GM12878 (cell line): ENCODE data around the gene CRYL1. TPM values are rescaled to one million over a fixed set of nuclear protein-coding genes. Genes with fewer than 3 reads are reported as not detected.

Experiments
- ATAC-seq: fragments of 200-7000 bp; cut with Tn5 transposase; 3 replicates; pipeline ENCODE4 v1.9.1; 2020; ENCODE audit warnings: mild to moderate bottlenecking, moderate library complexity
- BruUV-seq: library from RNA; stranded (reverse); fragments of 400-500 nt; replicated peaks from 2 replicates; lab custom pipeline; 2021; lab: Mats Ljungman, UMichigan
- CTCF ChIA-PET: fragments of 300-600 bp; sonication (Branson Sonifier 250); formaldehyde crosslinking; extraction: SDS; loops from one replicate; lab custom pipeline; 2021; ENCODE audit warnings: inconsistent platforms; lab: Yijun Ruan, JAX
- POLR2A ChIA-PET: fragments of 350-600 bp; formaldehyde crosslinking; extraction: SDS; loops from one replicate; lab custom pipeline; 2021; ENCODE audit warnings: inconsistent platforms; lab: Charles Lee
- RAD21 ChIA-PET: fragments of 300-600 bp; sonication (Branson Sonifier 250); formaldehyde crosslinking; loops from one replicate; lab custom pipeline; 2023; ENCODE audit warnings: antibody characterized with exemption; ENCODE audit not compliant: unreplicated experiment; lab: Charles Lee
- SMC1A ChIA-PET: fragments of 300-600 bp; sonication (Branson Sonifier 250); formaldehyde crosslinking; loops from one replicate; lab custom pipeline; 2023; ENCODE audit not compliant: unreplicated experiment, uncharacterized antibody; lab: Charles Lee
- DNase-seq: peaks from one replicate; pipeline ENCODE4 v3.0.0-alpha.2; 2011; ENCODE audit warnings: low read depth, low spot score
- FAIRE-seq: peaks from 3 replicates; lab custom pipeline; 2011; peaks lifted over from hg19 to GRCh38; lab: Jason Lieb, UNC
- H2AFZ ChIP-seq: 2 replicates; pipeline ENCODE4 v1.6.0; 2011; ENCODE audit warnings: low read depth, low read length, control low read depth; ENCODE audit not compliant: control insufficient read depth
- H3K27ac ChIP-seq: 2 replicates; pipeline ENCODE4 v1.5.1; 2011; ENCODE audit warnings: control low read depth; ENCODE audit not compliant: control insufficient read depth, insufficient read depth
- H3K27me3 ChIP-seq, 2 experiments: replicated peaks in 1 of 2; 2 replicates each; pipeline versions ENCODE4 v1.6.0 to v1.6.1; 2011; ENCODE audit warnings: low read length in 1 of 2; ENCODE audit not compliant: control insufficient read depth in 2 of 2, insufficient read depth in 2 of 2
- H3K36me3 ChIP-seq, 2 experiments: 2 replicates each; pipeline ENCODE4 v1.5.1; 2011; ENCODE audit warnings: low read length in 1 of 2; ENCODE audit not compliant: control insufficient read depth in 2 of 2, insufficient read depth in 2 of 2
- H3K4me1 ChIP-seq: 2 replicates; pipeline ENCODE4 v1.6.1; 2011; ENCODE audit warnings: mild to moderate bottlenecking, low read length, moderate library complexity, mixed read lengths; ENCODE audit not compliant: control insufficient read depth, insufficient read depth
- H3K4me2 ChIP-seq: 2 replicates; pipeline ENCODE4 v1.6.0; 2011; ENCODE audit warnings: control low read depth; ENCODE audit not compliant: control insufficient read depth, insufficient read depth
- H3K4me3 ChIP-seq: fragments of 200-600 bp; sonication (generic); 2 replicates; pipeline ENCODE4 v1.5.1; 2016
- H3K79me2 ChIP-seq: 2 replicates; pipeline ENCODE4 v1.6.0; 2011; ENCODE audit warnings: low read length; ENCODE audit not compliant: control insufficient read depth, insufficient read depth
- H3K9ac ChIP-seq: 2 replicates; pipeline ENCODE4 v1.8.0; 2011; ENCODE audit warnings: low read length, control low read depth, mixed read lengths; ENCODE audit not compliant: control insufficient read depth, insufficient read depth
- H3K9me3 ChIP-seq: replicated peaks from 3 replicates; pipeline ENCODE4 v1.5.1; 2011; ENCODE audit warnings: mild to moderate bottlenecking, low read length; ENCODE audit not compliant: control insufficient read depth, insufficient read depth
- H4K20me1 ChIP-seq: 2 replicates; pipeline ENCODE4 v1.6.0; 2011; ENCODE audit not compliant: control insufficient read depth, insufficient read depth
- ESRRA ChIP-seq: IDR thresholded peaks from 2 replicates; pipeline ENCODE4 v1.6.1; 2012; ENCODE audit warnings: mild to moderate bottlenecking, low read length, improper control_type of control experiment
- GATAD2B ChIP-seq: fragments of 450-650 bp; conservative IDR thresholded peaks from 2 replicates; pipeline ENCODE4 v1.6.1; 2017; ENCODE audit warnings: low read depth, mild to moderate bottlenecking, moderate library complexity
- HCFC1 ChIP-seq: fragments of 150-350 bp; IDR thresholded peaks from 2 replicates; pipeline ENCODE4 v1.6.1; 2014; ENCODE audit warnings: low read length
- IKZF1 ChIP-seq: fragments of 450-650 bp; conservative IDR thresholded peaks from 2 replicates; pipeline ENCODE4 v1.6.1; 2017; ENCODE audit warnings: antibody characterized with exemption, mild to moderate bottlenecking
- NFXL1 ChIP-seq: fragments of 450-650 bp; IDR thresholded peaks from 2 replicates; pipeline ENCODE4 v1.6.1; 2017; ENCODE audit warnings: antibody characterized with exemption, mild to moderate bottlenecking, borderline replicate concordance
- SIX5 ChIP-seq: IDR thresholded peaks from 2 replicates; pipeline ENCODE4 v1.6.1; 2011; ENCODE audit warnings: mild to moderate bottlenecking, low read depth, low read length, moderate library complexity; ENCODE audit not compliant: severe bottlenecking
- TCF12 ChIP-seq: IDR thresholded peaks from 2 replicates; pipeline ENCODE4 v1.6.1; 2011; ENCODE audit warnings: low read depth, mild to moderate bottlenecking, low read length
- ZBTB4 ChIP-seq: fragments of 450-650 bp; formaldehyde crosslinking; IDR thresholded peaks from 2 replicates; pipeline ENCODE4 v1.4.0; 2022; ENCODE audit warnings: mild to moderate bottlenecking, moderate library complexity
- WGBS: methylation state at CpG from one replicate; pipeline ENCODE4 v1.1.6; 2016; ENCODE audit warnings: low lambda C conversion rate; ENCODE audit not compliant: insufficient replicate concordance, insufficient coverage; ENCODE audit errors: missing lambda C conversion rate; 5-methylcytosine and 5-hydroxymethylcytosine counted together
- in situ Hi-C: fragments of 300-500 bp; cut with MboI; formaldehyde crosslinking; loops from 9 replicates; pipeline ENCODE4 v1.14.3; 2018; ENCODE audit warnings: mixed read lengths
- intact Hi-C: fragments of 100-400 bp; cut with micrococcal nuclease; formaldehyde crosslinking; loops from one replicate; pipeline ENCODE4 v1.14.2; 2022; ENCODE audit not compliant: unreplicated experiment
- polyA plus RNA-seq, 11 experiments: library from polyadenylated mRNA; depleted of rRNA in 4 of 11; unstranded in 6 of 11; stranded (reverse) in 5 of 11; fragments of >200 nt; fragmentation: Nextera tagmentation in 4 of 11; fragmentation: Illumina TruSeq in 1 of 11; extraction: Ambion mirVana in 4 of 11; extraction: Trizol in 1 of 11; gene quantifications; 1 replicate in 1 of 11; 2 replicates in 10 of 11; pipeline versions ENCODE4 v1.2.1 to v1.2.3, GENCODE V29; 2011 to 2016; ENCODE audit warnings: inconsistent platforms in 2 of 11, missing spikeins in 2 of 11, low read depth in 1 of 11
- total RNA-seq, 4 experiments: library from RNA; depleted of rRNA in 3 of 4; stranded (reverse); fragments of >200 nt in 3 of 4; fragmentation: Illumina TruSeq in 1 of 4; extraction: Trizol in 1 of 4; gene quantifications; 2 replicates each; pipeline versions ENCODE4 v1.2.1 to v1.2.3, GENCODE V29; 2013 to 2021
- TF ChIP-seq, protein P1 (sequence below): IDR thresholded peaks from 2 replicates; pipeline ENCODE4 v1.6.1; 2011; ENCODE audit warnings: borderline replicate concordance, low read depth, mild to moderate bottlenecking, moderate library complexity, mixed read lengths, low read length; ENCODE audit not compliant: insufficient read depth; ENCODE audit errors: extremely low read length

Gene CRYL1
- total and polyA plus RNA-seq, 10 of the 15 experiments (the other 5 are each of a cell fraction or from before 2014, with no cell fraction given), result 5.5 to 36.7 (median 12.2) TPM

- in situ Hi-C loops, result no loop called here
- ChIA-PET RAD21 (no interaction called here), SMC1A (no interaction called here), POLR2A (no interaction called here), CTCF (no interaction called here)
- WGBS, result 80% methylated on average over 4 of the region's 4 CpGs
- Histone ChIP-seq H3K9me3 (no peaks in the 10 kb centered on the region; the same call in 2 of the 3 replicates), H3K4me1 (peaks cover 6% of the 10 kb centered on the region), H3K27ac (no peak overlapping the region), H3K4me2 (no peak overlapping the region), H4K20me1 (no peaks in the 10 kb centered on the region), H3K27me3 (no peaks in the 10 kb centered on the region), H2AFZ (no peak overlapping the region), H3K79me2 (no peaks in the 10 kb centered on the region), H3K36me3 (no peaks in the 10 kb centered on the region), H3K4me3 (no peak overlapping the region), H3K9ac (no peak overlapping the region)
- ATAC-seq (no peak), DNase-seq (no peak), FAIRE-seq (peak; percentile 61)
- TF ChIP-seq, protein P1, sequence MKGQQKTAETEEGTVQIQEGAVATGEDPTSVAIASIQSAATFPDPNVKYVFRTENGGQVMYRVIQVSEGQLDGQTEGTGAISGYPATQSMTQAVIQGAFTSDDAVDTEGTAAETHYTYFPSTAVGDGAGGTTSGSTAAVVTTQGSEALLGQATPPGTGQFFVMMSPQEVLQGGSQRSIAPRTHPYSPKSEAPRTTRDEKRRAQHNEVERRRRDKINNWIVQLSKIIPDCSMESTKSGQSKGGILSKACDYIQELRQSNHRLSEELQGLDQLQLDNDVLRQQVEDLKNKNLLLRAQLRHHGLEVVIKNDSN, result no peak
- no TSS peak for BruUV-seq
- intact Hi-C loops, result no loop called here
Observed at GRCh38 chr13:20392530-20392929, 133.1 kb downstream of the CRYL1 start.

DNA sequence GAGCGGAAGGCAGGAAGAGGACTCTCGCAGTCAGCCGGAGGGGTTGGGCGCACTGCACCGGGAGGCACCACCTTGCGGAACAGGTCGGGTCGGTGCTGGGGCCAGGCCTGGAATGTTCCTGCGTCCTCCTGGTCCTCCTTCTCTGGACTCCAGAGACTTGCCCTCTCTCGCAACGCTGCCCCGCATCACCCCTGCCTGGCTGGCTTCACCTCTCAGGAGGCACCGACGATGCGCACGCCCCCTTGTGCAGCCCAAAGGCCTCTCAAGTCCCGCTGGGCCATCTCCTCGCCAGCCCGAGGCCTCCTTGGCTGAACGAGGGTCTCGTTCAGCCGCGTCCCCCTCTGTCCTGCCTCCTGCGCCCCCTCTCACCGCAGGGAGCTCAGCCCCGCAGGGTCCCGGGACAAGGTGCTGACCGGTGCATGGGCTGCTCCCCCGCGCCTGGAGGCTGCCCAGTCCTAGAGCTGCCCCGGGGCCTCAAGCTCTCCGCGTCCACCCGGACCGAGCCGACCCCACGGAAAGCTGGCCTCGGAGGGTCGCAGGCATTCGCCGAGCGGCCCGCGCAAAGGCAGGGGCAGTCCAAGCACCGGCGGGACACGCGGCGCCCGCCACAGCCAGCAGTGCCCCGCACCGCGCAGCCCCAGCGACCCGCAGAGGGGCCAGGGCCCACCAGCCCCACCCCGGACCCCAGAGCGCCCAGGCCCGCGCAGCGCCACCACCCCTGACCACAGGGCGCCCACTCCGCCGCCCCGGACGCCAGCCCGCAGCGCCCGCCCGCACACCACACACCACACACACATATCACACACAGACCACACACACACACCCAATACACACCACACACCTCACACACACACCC, 133.8 kb downstream of the CRYL1 start:
- Histone ChIP-seq H3K79me2 (no peaks in the 10 kb centered on the region), H3K4me1 (peaks cover 6% of the 10 kb centered on the region), H3K9ac (no peak overlapping the region), H3K4me3 (no peak overlapping the region), H3K4me2 (no peak overlapping the region), H3K36me3 (no peaks in the 10 kb centered on the region), H3K27me3 (no peaks in the 10 kb centered on the region), H3K27ac (no peak overlapping the region), H4K20me1 (no peaks in the 10 kb centered on the region), H2AFZ (no peak overlapping the region), H3K9me3 (no peaks in the 10 kb centered on the region; the same call in 2 of the 3 replicates)
- ChIA-PET SMC1A (no interaction called here), CTCF (no interaction called here), RAD21 (no interaction called here), POLR2A (no interaction called here)
- intact Hi-C loops, result no loop called here
- no peak for ATAC-seq
- TF ChIP-seq NFXL1 (no peak), ESRRA (no peak), TCF12 (no peak), GATAD2B (peak; percentile 50; the same call in 1 of the 2 replicates), IKZF1 (0 out of 2 replicates have a peak, but pooled peaks have one; percentile 20), HCFC1 (no peak), SIX5 (no peak), ZBTB4 (no peak)
- no peak for DNase-seq
- no TSS peak for BruUV-seq
- in situ Hi-C loops, result no loop called here
- no peak for FAIRE-seq
- 97% methylated on average over 42 of the region's 69 CpGs for WGBS
